ENCODE data around the gene AP3S1.
"Not testable (repeated sequence)": the region's sequence is repeated elsewhere in the genome, so short reads cannot be mapped to it uniquely, and the experiment has no call there.

Gene AP3S1

GRCh38 chr5:115875447-115875846 lies 33.7 kb downstream of the AP3S1 start:
- DNase-seq, result no peak

DNA sequence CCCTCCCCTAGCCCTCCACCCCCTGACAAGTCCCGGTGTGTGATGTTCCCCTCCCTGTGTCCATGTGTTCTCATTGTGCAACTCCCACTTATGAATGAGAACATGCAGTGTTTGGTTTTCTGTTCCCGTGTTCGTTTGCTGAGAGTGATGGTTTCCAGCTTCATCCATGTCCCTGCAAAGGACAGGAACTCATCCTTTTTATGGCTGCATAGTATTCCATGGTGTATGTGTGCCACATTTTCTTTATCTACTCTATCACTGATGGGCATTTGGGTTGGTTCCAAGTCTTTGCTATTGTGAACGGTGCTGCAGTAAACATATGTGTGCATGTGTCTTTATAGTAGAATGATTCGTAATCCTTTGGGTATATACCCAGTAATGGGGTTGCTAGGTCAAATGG lies 35.6 kb downstream of the AP3S1 start:
- not testable (repeated sequence) for DNase-seq

- DNase-seq, result not testable (repeated sequence)
These were observed 40.7 kb downstream of the AP3S1 start for GRCh38 chr5:115882434-115882833.

- no peak for DNase-seq
These were observed 43.0 kb downstream of the AP3S1 start for GRCh38 chr5:115884704-115885103.

GRCh38 chr5:115885208-115885607 lies 43.5 kb downstream of the AP3S1 start:
- DNase-seq, result not testable (repeated sequence)

GRCh38 chr5:115888027-115888426 lies 46.3 kb downstream of the AP3S1 start:
- no peak for DNase-seq

DNA sequence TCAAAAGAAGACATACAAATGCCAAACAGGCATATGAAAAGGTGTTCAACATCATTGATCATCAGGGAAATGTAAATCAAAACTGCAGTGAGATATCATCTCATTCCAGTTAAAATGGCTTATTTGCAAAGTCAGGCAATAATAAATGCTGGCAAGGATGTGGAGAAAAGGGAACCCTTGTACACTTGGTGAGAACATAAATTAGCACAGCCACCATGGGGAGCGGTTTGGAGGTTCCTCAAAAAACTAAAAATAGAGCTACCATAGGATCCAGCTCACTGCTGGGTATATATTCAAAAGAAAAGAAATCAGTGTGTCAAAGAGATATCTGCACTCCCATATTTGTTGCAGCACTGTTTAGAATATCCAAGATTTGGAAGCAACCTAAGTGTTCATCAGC lies 50.3 kb downstream of the AP3S1 start:
- no peak for DNase-seq

GRCh38 chr5:115894342-115894741 lies 52.6 kb downstream of the AP3S1 start:
- DNase-seq, result no peak

DNA sequence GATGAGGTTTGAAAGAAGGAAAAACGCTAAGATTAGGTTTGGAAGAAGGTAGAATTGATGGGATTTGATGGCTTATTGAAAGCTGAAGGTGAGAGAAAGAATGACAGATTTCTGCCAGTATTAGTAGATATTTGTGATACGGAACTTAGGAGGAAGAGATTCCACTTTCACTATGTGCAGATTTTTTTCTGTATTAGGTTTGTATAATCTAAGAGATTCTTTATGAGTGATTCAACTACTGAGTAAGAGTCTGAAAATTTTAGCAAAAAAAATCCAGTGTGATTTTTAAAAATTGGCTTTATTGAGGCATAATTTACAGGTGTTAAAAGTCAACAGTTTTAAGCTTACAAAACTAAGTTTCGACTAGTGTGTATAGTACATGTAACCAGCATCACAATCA lies 54.1 kb downstream of the AP3S1 start:
- DNase-seq, result no peak

- DNase-seq, result no peak
These were observed 56.9 kb downstream of the AP3S1 start for GRCh38 chr5:115898656-115899055.

DNA sequence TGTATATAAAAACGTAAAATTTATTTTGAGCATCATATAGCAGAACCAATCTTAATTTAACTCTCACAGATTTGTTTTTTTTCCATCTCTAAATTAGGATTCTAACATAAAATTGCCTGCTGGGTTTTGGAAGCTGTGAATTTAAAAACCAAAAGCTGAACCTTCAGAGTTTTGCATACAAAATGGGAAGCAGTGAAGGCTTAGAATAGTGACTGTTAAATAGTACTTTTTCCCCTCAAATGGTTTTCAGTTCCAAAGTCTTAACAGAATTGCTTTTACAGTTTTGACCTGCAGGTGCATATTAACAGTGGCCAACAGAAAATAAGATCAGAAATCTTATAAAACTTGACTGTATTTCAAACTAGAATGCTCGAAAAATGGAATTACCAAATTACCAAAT lies 65.4 kb downstream of the AP3S1 start:
- no peak for DNase-seq

- not testable (repeated sequence) for DNase-seq
These were observed 72.1 kb downstream of the AP3S1 start for GRCh38 chr5:115913623-115914400.

DNA sequence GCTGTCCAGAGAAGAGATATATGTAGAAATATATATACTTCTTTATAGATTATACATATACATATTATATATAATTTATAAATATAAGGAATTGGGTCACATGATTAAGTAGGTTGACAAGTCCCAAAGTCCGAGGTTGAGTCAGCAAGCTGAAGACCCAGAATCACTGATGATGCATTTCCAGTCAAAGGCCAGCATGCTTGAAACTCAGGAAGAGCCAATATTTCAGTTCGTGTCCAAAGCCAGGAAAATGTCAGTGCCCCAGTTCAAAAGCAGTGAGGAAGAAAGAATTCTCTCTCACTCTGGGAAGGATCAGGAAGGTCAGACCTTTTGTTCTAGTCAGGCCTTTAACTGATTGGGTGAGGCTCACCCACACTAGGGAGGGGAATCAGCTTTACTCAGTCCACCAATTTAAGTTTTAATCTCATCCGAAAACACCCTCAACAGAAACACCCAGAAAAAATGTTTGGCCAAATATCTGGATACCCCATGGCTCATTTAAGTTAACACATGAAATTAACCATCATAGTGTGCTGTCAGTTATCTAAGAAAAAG lies 78.5 kb downstream of the AP3S1 start:
- no peak for DNase-seq

- not testable (repeated sequence) for DNase-seq
These were observed 87.1 kb downstream of the AP3S1 start for GRCh38 chr5:115928578-115929407.

DNA sequence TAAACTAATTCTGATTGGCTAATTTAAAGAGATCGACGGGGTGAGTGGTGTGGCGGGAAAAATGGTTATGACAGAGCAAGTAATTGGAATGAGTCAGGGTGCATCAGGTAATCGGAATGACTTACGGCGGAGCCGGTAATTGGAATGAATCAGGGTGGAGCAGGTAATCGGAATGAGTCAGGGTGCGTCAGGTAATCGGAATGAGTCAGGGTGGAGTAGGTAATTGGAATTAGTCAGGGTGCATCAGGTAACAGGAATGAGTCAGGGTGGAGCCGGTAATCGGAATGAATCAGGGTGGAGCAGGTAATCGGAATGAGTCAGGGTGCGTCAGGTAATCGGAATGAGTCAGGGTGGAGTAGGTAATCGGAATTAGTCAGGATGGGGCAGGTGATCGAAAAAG lies 88.4 kb downstream of the AP3S1 start:
- DNase-seq, result not testable (repeated sequence)

DNA sequence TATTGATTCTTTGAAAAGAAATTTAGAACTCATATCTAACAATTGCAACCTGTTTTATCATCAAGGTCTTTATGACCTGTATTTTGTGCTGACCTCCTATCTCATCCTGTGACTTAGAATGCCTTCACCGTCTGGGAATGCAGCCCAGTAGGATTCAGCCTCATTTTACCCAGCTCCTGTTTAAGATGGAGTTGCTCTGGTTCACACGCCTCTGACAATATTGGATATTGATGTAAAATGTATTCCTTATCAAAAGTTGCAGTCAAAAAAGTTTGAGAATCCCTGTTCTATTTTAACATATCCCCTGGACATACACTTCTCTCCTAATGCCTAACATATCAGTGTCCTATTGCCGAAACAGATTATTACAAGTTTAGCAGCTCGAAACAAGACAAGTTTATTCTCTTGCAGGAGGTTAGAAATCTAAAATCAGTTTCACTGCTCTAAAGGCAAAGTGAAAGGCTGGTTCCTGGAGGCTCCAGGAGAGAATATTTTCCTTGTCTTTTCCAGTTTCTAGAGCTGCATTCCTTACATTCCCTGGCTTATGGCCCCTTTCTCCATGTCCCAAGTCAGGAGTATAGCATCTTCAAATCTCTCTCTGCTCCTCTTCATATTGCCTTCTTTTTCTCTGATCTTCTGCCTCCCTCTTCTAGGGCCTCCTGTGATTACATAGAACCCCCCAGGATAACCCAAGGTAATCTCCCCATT lies 89.0 kb downstream of the AP3S1 start:
- DNase-seq, result no peak

DNA sequence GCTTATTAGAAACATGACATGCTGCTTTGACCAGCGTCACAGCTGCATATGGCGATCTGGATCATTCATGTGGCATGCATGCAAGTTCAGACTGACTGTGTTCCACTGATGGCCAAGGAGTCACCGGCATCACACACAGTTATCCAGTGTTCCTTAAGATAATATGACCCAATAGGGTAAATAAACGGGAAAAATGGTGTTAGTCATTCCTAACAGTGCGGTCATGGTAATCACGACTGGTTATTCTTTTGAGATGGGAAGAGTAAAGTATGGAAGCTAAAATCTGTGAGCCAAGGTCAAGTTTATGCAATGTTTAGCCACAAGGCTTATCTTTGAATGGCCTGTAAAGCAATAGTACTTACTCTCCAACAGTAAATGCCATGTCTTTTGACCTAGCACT lies 91.3 kb downstream of the AP3S1 start:
- no peak for DNase-seq

DNA sequence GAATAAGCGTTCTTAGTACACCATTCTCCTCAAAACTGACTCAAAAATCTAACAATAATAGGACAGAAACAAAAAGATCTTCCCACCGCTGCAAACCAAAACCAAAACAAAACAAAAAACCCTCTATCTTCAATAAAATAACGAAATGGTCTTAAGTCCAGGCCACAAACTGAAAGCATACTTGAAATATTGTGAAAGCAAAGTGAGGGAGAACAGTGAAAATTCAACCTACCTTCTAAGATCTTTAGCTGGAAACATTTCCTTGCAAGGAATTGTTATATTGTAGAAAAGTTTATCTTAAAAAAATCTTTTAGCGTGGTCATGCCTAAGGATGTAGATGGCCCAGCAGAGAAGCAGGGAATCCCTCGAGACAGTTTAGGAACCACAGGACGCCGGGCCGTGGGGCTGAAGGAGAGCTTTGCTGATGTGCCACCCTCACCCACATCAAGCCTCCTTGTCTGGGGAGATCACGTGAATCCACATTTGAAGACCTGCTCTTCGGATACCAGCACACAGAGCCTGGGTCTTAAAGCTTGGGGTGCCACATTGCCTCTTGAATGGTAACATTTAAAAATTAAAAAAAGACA lies 92.7 kb downstream of the AP3S1 start:
- no peak for DNase-seq

- DNase-seq, result no peak
These were observed 94.3 kb downstream of the AP3S1 start for GRCh38 chr5:115936031-115936430.

- no peak for DNase-seq
These were observed 97.3 kb downstream of the AP3S1 start for GRCh38 chr5:115939059-115939458.

GRCh38 chr5:115940080-115940810 lies 98.5 kb downstream of the AP3S1 start:
- no peak for DNase-seq

- no peak for DNase-seq
These were observed 99.4 kb downstream of the AP3S1 start for GRCh38 chr5:115941051-115941675.

All from NCI-H774 (cell line).